ENCODE measurements around the gene MAPKAP1.
A peak's percentile ranks its signal among the peaks of the same experiment; 100 is the strongest.

Gene MAPKAP1

DNA sequence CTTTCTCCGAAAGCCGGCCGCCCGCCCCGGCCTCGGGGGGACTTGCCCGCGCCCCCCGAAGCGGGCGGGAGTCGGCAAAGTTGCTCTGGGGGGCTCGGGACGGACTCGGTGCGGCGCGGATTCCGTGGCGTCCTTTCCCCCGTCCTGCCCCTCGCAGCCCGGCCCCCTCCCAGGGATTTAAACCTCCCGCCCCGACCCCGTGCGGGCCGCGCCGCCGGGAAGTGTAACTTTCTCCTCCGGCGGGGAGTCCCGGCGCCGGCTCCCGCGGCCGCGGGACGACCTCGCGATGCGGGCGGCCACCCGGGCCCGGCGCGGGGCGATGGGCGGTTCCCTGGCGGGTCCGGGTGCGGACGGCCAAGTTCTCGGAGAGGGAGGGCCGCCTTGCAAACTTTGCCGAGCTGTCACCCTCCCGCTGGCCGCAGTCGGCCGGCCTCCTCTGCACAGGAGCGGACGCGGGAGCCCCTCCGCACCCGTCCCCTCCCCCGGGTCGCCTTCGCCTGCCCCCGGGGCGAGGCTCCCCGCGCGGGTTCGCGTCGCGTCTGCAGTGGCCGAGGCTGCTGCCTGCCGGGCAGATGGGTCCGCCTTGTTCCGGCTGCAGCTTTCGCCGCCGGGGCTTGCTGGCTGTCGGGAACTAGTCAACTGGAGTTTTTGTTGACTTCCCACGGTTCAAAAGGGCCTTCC is 40.9 kb upstream of the MAPKAP1 start:
- H3K9me3 ChIP-seq (ENCODE audit: severe bottlenecking): no peaks in the 10 kb centered on the region
- ATAC-seq (ENCODE audit: low read depth) (no peak), DNase-seq (ENCODE audit: low spot score) (no peak)
- no peaks in the 10 kb centered on the region for H3K27me3 ChIP-seq (ENCODE audit: insufficient read depth, poor library complexity, severe bottlenecking)
- peak overlapping the region; percentile 82 for H3K4me3 ChIP-seq (ENCODE audit: severe bottlenecking)
- TF ChIP-seq, protein P1, sequence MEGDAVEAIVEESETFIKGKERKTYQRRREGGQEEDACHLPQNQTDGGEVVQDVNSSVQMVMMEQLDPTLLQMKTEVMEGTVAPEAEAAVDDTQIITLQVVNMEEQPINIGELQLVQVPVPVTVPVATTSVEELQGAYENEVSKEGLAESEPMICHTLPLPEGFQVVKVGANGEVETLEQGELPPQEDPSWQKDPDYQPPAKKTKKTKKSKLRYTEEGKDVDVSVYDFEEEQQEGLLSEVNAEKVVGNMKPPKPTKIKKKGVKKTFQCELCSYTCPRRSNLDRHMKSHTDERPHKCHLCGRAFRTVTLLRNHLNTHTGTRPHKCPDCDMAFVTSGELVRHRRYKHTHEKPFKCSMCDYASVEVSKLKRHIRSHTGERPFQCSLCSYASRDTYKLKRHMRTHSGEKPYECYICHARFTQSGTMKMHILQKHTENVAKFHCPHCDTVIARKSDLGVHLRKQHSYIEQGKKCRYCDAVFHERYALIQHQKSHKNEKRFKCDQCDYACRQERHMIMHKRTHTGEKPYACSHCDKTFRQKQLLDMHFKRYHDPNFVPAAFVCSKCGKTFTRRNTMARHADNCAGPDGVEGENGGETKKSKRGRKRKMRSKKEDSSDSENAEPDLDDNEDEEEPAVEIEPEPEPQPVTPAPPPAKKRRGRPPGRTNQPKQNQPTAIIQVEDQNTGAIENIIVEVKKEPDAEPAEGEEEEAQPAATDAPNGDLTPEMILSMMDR (IDR thresholded peaks at IDR 0.05; ENCODE audit: poor library complexity, severe bottlenecking): no peak
- H3K27ac ChIP-seq (ENCODE audit: poor library complexity, severe bottlenecking): peak overlapping the region; percentile 70
- H3K4me1 ChIP-seq (ENCODE audit: insufficient read depth, poor library complexity, severe bottlenecking): peaks cover 31% of the 10 kb centered on the region
- H3K36me3 ChIP-seq (ENCODE audit: low read depth): peaks cover 9% of the 10 kb centered on the region

DNA sequence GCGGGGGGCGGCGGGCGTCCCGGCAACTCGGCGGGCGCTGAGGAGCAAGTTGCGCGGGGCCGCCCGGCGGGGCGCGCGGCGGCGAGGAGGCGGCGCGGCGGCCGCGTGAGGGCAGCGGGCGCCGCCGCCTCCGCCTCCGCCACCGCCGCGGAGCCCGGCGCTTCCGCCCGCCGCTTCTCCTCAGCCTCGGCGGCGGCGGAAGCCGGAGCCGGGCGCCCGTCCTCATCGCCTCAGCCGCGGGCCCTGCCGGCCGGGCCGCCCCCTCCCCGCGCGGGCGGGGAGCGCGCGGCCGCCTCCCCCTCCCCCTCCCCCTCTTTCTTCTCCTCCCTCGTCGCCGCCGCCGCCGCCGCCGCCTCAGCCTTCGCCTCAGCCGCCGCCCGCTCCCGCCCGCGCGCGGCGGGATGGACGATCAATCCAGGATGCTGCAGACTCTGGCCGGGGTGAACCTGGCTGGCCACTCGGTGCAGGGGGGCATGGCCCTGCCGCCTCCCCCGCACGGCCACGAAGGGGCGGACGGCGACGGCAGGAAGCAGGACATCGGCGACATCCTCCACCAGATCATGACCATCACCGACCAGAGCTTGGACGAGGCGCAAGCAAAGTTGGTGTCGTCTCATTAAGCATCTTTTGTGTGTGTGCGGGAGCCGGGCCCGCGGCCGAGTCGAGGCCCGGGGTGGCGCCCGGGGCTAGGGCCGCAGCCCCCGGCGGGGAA is 40.2 kb upstream of the MAPKAP1 start, which contains the start of gene PBX3:
Gene PBX3 (plus strand): TSS at position 321 of the 712 bp plus-strand sequence.
- H3K36me3 ChIP-seq (ENCODE audit: low read depth): peaks cover 9% of the 10 kb centered on the region
- H3K4me3 ChIP-seq (ENCODE audit: severe bottlenecking): peak within 1 kb of the TSS; percentile 82
- peak within 1 kb of the TSS; percentile 70 for H3K27ac ChIP-seq (ENCODE audit: poor library complexity, severe bottlenecking)
- no peak for ATAC-seq (ENCODE audit: low read depth)
- DNase-seq (ENCODE audit: low spot score): no peak
- TF ChIP-seq, protein P1 (IDR thresholded peaks at IDR 0.05; ENCODE audit: poor library complexity, severe bottlenecking): no peak
- no peaks in the 10 kb centered on the region for H3K27me3 ChIP-seq (ENCODE audit: insufficient read depth, poor library complexity, severe bottlenecking)
- H3K9me3 ChIP-seq (ENCODE audit: severe bottlenecking): no peaks in the 10 kb centered on the region
- H3K4me1 ChIP-seq (ENCODE audit: insufficient read depth, poor library complexity, severe bottlenecking): peaks cover 24% of the 10 kb centered on the region

DNA sequence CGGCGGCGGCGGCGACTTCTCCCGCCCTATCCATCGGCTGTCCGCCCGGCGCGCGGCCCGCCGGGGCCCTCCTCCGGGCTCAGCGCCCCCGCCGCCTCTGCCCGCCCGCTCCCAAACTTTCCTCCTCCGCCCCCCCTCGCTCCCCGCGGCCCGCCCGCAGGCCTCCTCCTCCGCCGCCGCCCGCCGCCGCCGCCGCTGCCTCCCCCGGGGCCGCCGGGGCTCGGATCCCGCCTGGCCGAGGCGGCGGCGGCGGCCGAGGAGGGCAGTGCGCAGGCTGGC is 39.7 kb upstream of the MAPKAP1 start:
- no peak for ATAC-seq (ENCODE audit: low read depth)
- peaks cover 9% of the 10 kb centered on the region for H3K36me3 ChIP-seq (ENCODE audit: low read depth)
- H3K4me3 ChIP-seq (ENCODE audit: severe bottlenecking): peak overlapping the region; percentile 82
- peak overlapping the region; percentile 70 for H3K27ac ChIP-seq (ENCODE audit: poor library complexity, severe bottlenecking)
- TF ChIP-seq, protein P1 (IDR thresholded peaks at IDR 0.05; ENCODE audit: poor library complexity, severe bottlenecking): no peak
- no peaks in the 10 kb centered on the region for H3K27me3 ChIP-seq (ENCODE audit: insufficient read depth, poor library complexity, severe bottlenecking)
- H3K4me1 ChIP-seq (ENCODE audit: insufficient read depth, poor library complexity, severe bottlenecking): peaks cover 19% of the 10 kb centered on the region
- no peaks in the 10 kb centered on the region for H3K9me3 ChIP-seq (ENCODE audit: severe bottlenecking)
- no peak for DNase-seq (ENCODE audit: low spot score)

DNA sequence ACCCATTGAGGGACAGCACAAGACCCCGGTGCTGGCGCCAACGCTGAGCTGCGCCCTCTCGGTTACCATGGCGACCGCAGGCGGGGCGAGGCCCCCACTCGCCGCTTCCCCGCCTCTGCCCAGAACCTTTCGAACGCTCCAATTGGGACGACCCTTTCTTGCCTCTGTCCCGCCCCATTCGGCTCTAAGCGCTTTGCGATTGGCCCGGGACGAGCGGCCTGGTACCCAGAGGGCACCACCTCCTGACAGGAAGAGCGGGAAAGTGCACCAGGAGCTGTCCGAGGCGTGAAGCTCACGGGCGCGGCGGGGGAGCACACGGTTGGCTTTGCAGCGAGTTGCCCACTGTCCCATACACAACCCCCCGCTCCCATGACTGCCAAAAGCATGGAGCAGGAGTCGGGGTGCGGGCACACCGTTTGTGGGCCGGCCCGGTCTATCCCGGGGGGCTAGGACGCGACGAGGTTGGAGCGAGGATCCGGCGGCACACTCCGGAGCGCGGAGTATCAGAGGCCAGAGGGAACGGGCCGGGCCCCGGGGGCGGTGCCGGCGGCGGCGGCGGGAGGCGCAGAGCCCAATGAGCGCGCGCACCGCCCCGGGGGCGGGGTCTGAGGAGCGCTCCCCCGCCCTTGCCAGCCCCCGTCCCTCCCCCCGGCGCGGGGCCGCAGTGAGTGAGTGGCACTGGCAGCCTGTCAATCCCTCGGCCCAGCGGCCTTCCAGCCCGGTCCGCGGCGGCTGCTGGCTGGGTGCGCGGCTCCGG is 39.2 kb upstream of the MAPKAP1 start:
- peak; percentile 90 for ATAC-seq (ENCODE audit: low read depth)
- Histone ChIP-seq H3K9me3 (ENCODE audit: severe bottlenecking) (no peaks in the 10 kb centered on the region), H3K36me3 (ENCODE audit: low read depth) (peaks cover 5% of the 10 kb centered on the region), H3K27ac (ENCODE audit: poor library complexity, severe bottlenecking) (peak overlapping the region; percentile 70), H3K4me3 (ENCODE audit: severe bottlenecking) (peak overlapping the region; percentile 82), H3K27me3 (ENCODE audit: insufficient read depth, poor library complexity, severe bottlenecking) (no peaks in the 10 kb centered on the region), H3K4me1 (ENCODE audit: insufficient read depth, poor library complexity, severe bottlenecking) (peaks cover 14% of the 10 kb centered on the region)
- TF ChIP-seq, protein P1 (IDR thresholded peaks at IDR 0.05; ENCODE audit: poor library complexity, severe bottlenecking): no peak
- peak; percentile 96 for DNase-seq (ENCODE audit: low spot score)
